GM12801 (cell line): ENCODE results near the gene CCS.

Experiments used
- TF ChIP-seq, protein P1 (sequence below): IDR thresholded peaks from one replicate; pipeline ENCODE4 v1.5.1; 2011; ENCODE audit warnings: control low read depth; ENCODE audit not compliant: insufficient read length; ENCODE audit errors: extremely low read depth

The CCS gene

GRCh38 chr11:66548041-66548440 is 44.9 kb upstream of the CCS start:
- TF ChIP-seq, protein P1, sequence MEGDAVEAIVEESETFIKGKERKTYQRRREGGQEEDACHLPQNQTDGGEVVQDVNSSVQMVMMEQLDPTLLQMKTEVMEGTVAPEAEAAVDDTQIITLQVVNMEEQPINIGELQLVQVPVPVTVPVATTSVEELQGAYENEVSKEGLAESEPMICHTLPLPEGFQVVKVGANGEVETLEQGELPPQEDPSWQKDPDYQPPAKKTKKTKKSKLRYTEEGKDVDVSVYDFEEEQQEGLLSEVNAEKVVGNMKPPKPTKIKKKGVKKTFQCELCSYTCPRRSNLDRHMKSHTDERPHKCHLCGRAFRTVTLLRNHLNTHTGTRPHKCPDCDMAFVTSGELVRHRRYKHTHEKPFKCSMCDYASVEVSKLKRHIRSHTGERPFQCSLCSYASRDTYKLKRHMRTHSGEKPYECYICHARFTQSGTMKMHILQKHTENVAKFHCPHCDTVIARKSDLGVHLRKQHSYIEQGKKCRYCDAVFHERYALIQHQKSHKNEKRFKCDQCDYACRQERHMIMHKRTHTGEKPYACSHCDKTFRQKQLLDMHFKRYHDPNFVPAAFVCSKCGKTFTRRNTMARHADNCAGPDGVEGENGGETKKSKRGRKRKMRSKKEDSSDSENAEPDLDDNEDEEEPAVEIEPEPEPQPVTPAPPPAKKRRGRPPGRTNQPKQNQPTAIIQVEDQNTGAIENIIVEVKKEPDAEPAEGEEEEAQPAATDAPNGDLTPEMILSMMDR: no peak

- TF ChIP-seq, protein P1: no peak
Measured at GRCh38 chr11:66548774-66549630, 44.0 kb upstream of the CCS start.

DNA sequence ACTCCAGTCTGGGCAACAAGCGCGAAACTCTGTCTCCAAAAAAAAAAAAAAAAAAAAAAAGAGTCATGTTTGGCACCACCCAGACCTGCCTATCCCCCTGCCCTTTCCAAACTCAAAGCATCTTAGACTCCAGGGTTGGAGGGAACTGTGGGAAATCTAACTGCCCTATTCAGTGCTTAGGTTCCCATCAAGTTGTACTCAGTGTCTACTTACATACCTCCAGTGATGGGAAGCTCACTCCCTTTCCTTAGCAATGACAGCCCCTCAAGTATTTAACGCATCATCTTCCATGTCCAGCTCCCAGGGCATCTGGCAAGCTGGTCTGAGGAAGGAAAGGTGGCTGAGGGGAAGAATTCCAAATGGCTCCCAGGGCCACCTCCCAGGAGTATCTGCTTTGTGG is 43.3 kb upstream of the CCS start:
- TF ChIP-seq, protein P1: no peak

DNA sequence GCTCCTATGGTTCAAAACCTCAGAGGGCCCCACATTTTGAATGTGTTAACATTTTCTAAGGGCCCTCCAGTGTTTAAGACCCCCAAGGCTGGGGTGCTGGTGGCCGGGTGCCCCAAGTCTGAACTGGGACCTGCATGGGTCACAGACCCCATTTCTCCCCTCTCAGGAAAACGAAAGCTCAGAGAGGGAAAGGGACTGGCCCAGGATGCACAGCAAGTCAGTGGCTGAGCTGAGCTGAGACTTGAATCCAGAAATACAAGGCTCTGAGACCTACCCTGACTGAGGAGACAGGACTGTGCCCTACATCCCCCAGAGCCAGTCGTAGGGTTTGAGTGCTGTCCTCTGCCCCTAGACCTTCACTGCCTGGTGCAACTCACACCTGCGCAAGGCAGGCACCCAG is 42.1 kb upstream of the CCS start:
- TF ChIP-seq, protein P1: no peak

DNA sequence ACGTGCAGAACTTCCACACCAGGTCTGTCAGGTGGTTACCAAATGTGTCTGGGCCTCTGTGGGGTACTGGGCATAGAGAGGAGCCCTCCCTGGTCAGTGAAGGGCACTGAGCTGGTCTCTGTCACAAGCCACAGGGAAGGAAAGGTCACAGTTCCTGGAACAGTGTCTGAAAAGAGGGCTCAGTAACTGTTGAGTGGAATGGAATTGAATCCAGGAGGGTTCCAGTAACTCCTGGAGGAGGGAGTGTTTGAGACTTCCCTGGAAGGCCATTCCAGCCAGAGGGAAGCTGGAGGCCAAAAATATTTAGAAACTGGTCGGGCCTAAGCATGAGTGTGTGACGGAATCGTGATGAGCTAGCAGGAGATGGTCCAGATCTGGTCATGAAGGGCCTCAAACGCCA is 38.4 kb upstream of the CCS start:
- TF ChIP-seq, protein P1: no peak

- TF ChIP-seq, protein P1: no peak
Measured at GRCh38 chr11:66555416-66555815, 37.6 kb upstream of the CCS start.

GRCh38 chr11:66556086-66556485 is 36.9 kb upstream of the CCS start:
- TF ChIP-seq, protein P1: no peak
